IPS DF 19.7 (cell line): Measurements from ENCODE around the gene ZNF346.

Source experiments
- DNase-seq: peaks from one replicate; pipeline ENCODE4 v3.0.0-alpha.2; 2013; ENCODE audit warnings: low read depth, low spot score

Gene ZNF346

GRCh38 chr5:177094224-177095087, 72.0 kb downstream of the ZNF346 start:
- no peak for DNase-seq

GRCh38 chr5:177095088-177095669, 72.7 kb downstream of the ZNF346 start:
- no peak for DNase-seq

GRCh38 chr5:177096162-177097015, 73.9 kb downstream of the ZNF346 start:
- DNase-seq = no peak

GRCh38 chr5:177097016-177097985, 74.8 kb downstream of the ZNF346 start:
- no peak for DNase-seq

- no peak for DNase-seq
Measured at GRCh38 chr5:177098120-177098469, 75.6 kb downstream of the ZNF346 start.

GRCh38 chr5:177098470-177099141, 76.1 kb downstream of the ZNF346 start:
- DNase-seq = no peak

GRCh38 chr5:177099422-177100093, 77.1 kb downstream of the ZNF346 start:
- DNase-seq = no peak

GRCh38 chr5:177100714-177101121, 78.2 kb downstream of the ZNF346 start:
- no peak for DNase-seq

GRCh38 chr5:177103523-177104253, 81.2 kb downstream of the ZNF346 start:
- no peak for DNase-seq

GRCh38 chr5:177105691-177106476, 83.4 kb downstream of the ZNF346 start:
- DNase-seq = no peak

- no peak for DNase-seq
Measured at GRCh38 chr5:177107159-177107558, 84.7 kb downstream of the ZNF346 start.

- DNase-seq = no peak
Measured at GRCh38 chr5:177109810-177110209, 87.3 kb downstream of the ZNF346 start.

GRCh38 chr5:177111720-177112394, 89.4 kb downstream of the ZNF346 start:
- no peak for DNase-seq

GRCh38 chr5:177112589-177113220, 90.2 kb downstream of the ZNF346 start:
- DNase-seq = no peak

GRCh38 chr5:177113566-177114424, 91.3 kb downstream of the ZNF346 start:
- DNase-seq = no peak

GRCh38 chr5:177116631-177117373, 94.3 kb downstream of the ZNF346 start:
- DNase-seq = no peak
